GM12873 (cell line): ENCODE measurements around the gene JDP2.

Experiments
- TF ChIP-seq, protein P1 (sequence below): IDR thresholded peaks from 2 replicates; pipeline ENCODE4 v1.5.1; 2012; ENCODE audit warnings: low read depth, mild to moderate bottlenecking, moderate library complexity, low read length, control low read depth; ENCODE audit not compliant: insufficient read depth; ENCODE audit errors: missing control alignments

Gene JDP2

DNA sequence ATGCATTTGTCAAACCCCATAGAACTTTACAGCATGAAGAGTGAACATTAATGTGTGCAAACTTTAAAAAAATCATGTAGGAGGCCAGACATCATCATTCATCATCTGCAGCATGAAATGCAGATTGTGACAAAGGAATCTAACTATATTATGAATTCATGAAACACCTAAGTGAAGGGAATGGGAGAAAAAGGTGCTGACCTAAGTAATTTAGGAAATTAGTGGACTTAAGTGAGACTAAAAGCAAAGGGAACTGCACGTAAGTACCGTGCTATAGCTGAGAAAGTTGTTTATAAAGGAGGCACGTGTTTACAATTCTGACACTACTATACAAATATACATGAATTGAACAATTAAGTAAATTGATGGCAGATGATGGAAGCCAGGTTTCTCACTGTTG lies 37.6 kb upstream of the JDP2 start:
- TF ChIP-seq, protein P1, sequence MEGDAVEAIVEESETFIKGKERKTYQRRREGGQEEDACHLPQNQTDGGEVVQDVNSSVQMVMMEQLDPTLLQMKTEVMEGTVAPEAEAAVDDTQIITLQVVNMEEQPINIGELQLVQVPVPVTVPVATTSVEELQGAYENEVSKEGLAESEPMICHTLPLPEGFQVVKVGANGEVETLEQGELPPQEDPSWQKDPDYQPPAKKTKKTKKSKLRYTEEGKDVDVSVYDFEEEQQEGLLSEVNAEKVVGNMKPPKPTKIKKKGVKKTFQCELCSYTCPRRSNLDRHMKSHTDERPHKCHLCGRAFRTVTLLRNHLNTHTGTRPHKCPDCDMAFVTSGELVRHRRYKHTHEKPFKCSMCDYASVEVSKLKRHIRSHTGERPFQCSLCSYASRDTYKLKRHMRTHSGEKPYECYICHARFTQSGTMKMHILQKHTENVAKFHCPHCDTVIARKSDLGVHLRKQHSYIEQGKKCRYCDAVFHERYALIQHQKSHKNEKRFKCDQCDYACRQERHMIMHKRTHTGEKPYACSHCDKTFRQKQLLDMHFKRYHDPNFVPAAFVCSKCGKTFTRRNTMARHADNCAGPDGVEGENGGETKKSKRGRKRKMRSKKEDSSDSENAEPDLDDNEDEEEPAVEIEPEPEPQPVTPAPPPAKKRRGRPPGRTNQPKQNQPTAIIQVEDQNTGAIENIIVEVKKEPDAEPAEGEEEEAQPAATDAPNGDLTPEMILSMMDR: no peak

DNA sequence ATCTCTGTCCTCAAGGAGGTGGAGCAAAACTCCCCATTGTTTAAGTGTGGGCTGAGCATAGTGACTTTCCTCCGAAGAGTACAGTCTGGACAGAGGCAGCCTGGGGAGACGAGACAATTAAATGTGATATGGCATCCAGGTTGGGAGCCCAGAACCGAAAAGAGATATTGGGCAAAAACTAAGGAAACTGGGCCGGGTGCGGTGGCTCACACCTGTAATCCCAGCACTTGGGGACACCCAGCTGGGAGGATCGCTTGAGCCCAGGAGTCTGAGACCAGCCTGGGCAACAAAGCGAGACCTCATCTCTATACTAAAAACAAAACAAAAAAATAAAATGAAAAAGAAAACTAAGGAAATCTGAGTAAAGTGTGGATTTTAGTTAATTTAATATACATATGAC lies 35.9 kb upstream of the JDP2 start:
- TF ChIP-seq, protein P1: no peak

DNA sequence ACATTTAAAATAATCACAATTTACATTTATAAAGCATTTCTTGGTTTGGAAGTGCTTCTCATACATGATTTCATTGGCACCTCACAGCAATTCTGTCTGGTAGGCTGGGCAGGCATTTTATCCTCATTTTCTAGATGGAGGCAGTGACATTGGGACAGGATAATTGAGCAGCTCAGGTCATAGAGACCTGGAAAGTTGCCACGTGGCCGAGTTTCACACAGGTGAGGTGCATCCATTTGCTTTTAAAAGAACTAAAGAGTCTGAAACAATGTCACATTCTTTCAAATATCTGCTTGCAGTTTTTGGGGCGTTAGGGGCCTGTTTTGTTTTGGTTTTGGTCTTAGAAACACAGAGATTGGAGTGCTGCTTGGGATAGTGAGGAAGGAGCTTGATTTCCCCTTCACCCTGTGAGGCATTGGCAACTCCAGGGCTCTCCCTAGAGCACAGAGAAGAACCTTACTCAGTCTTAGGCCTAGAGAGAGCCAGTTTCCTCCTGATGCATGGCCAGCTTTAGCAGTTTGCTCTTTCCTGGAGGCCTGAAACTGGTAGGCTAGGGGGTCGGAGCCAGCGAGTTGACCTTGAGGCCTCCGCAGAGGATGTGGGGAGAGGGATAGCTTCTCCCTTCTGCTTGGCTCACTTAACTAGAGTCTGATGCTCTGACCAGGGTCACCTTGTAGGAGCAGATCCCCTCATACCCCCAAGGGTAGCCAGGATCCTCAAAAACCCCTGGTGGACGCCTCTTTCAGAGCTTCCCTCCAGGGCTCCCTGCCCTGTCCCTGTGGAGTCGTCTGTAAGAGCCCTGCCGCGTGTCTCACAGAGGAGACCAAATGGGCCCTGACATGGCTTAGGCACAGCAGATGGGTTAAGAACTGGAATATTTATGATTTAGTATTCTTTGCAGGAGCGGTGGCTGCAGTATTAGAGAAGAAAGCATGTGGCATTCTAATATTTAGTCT lies 34.9 kb upstream of the JDP2 start:
- TF ChIP-seq, protein P1: no peak

DNA sequence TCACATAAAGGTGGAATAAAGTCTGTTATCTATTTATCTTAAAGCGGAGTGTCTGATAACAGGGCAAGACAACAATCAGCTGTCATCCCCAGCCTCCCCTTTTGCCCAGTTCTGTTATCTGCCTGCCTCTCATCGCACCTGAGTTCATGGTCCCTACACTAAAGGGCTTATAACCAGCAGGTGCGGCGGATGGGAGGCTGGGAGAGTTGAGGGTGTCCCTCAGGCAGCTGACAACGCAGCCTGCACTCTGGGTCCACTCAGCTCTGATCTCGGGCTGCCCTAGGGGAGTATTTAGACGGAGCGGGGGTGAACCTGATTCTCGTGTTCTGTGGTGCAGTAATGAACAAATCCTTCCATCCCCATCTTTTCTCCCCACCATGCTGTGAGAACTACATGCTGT lies 34.0 kb upstream of the JDP2 start:
- TF ChIP-seq, protein P1: no peak

DNA sequence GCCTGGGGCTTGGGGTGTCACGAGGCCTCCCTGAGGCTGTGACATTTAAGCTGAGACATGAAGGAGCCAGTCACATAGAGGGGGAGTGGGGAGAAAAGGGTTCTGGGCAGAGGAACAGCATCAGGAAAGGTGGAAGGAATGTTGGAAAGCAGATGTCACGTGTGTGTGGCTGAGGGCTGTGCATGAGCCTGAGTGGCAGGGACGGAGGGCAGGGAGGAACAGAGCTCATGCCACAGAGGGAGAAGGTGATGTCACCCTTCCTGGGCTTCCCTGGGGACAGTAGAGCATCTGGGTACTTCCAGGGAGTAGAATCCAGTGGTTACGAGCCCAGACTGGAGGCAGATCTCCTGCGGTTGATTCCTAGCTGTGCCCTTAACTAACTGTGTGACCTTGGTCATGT lies 32.0 kb upstream of the JDP2 start:
- TF ChIP-seq, protein P1: no peak

DNA sequence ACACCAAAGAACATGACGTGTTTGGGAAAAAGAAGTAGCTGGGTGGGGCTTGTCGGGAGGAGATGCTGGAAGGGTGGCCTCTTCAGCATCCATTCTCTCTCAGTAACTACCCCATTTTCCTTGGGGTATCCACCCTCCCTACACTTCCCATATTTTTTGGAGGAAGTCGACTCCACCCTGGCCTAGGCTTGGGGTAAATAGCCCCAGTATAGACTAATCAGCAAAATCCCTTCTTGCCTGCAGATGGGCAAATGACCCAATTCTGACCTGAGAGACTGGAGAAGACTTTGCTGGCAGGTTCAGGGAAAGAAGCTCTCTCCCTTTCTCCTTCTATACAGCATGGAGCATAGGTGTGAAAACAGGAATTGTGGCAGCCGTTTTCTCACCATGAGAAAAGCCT lies 28.5 kb upstream of the JDP2 start:
- TF ChIP-seq, protein P1: no peak

DNA sequence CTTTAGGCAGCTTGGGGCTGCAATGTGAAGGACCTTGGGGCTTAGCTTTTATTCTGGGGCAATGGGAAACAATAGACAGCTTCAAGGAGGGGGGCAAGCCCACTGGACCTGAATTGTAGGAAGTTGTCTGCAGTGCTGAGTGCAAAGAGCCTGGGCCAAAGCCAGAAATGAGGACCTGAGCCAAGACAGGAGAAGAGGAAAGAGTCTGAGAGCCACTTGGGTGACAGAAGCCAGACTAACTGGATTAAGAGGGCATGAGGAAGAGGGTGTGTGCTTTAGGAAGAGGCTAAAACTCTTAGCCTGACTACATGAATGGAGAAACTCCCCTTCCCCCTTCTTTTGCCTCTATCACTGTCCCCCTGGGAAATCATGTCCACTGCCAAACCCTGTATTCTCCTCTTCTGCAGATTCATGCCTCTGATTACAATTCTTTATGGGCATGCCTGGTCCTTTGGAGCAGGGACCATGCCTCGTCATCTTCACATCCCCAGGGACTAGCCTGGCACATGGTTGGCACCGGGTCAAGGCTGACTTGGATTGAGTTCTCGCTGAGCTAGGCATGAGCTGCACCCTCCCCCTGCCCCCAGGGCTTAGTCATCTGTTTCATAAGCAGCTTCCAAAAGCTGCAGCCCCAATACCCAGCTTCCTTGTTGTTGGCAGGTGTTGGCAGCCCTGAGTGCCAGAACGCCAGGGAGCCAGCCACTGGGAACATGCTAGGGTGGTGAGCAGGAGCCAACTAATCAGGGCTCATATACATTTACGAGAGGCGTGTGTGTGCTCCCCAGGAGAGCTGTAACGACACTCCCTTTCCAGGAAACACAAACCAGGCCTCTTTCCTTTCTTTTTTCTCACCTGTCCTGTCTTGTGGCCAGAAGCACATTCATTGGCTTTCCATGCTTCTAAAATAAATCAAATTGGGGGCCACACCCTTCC lies 27.7 kb upstream of the JDP2 start:
- TF ChIP-seq, protein P1: no peak
